ENCODE data around the gene S100B. TPM values are rescaled to one million over a fixed set of nuclear protein-coding genes. Genes with fewer than 3 reads are reported as not detected.

Gene S100B
- total and polyA plus RNA-seq, 4 donors: 0.79 to 1.4 (median 1.1) TPM

- Histone ChIP-seq H3K9ac (ENCODE audit: low read depth in 1 of 2, low read length in 2 of 2) (no peak overlapping the region), H3K4me3 (ENCODE audit: low read depth in 1 of 3, low read length in 3 of 3) (no peak overlapping the region), H3K9me3 (ENCODE audit: control insufficient read depth in 4 of 4, low read length in 3 of 4) (no peaks in the 10 kb centered on the region), H3K27me3 (ENCODE audit: control insufficient read depth in 4 of 4, insufficient read depth in 4 of 4, low read length in 3 of 4) (no peaks in the 10 kb centered on the region), H3K4me1 (ENCODE audit: control insufficient read depth in 4 of 4, insufficient read depth in 4 of 4, low read length in 3 of 4) (no peaks in the 10 kb centered on the region), H3K27ac (ENCODE audit: low read depth in 1 of 2, low read length in 2 of 2) (no peak overlapping the region), H3K36me3 (ENCODE audit: control insufficient read depth in 4 of 4, insufficient read depth in 3 of 4, low read depth in 1 of 4, low read length in 3 of 4) (peaks cover 2 to 67% (median 28%) of the 10 kb centered on the region in 4 donors)
- 95% methylated on average over 19 of the region's 19 CpGs for WGBS
- no peak for DNase-seq (ENCODE audit: low spot score)
- no peak for TF ChIP-seq EGR1 (IDR thresholded peaks at IDR 0.05; ENCODE audit: low read depth in 2 of 2)
- TF ChIP-seq GABPA (IDR thresholded peaks at IDR 0.05 in 1 of 2, conservative IDR thresholded peaks at IDR 0.05 in 1 of 2): no peak
- TF ChIP-seq FOXA2 (IDR thresholded peaks at IDR 0.05): no peak
- TF ChIP-seq FOXA1 (IDR thresholded peaks at IDR 0.05): no peak
- TF ChIP-seq RXRA (IDR thresholded peaks at IDR 0.05): no peak
- TF ChIP-seq ATF3 (IDR thresholded peaks at IDR 0.05): no peak
- TF ChIP-seq HNF4A (conservative IDR thresholded peaks at IDR 0.05): no peak
- TF ChIP-seq ZBTB33 (IDR thresholded peaks at IDR 0.05): no peak
- no peak for TF ChIP-seq REST (IDR thresholded peaks at IDR 0.05)
- TF ChIP-seq CTCF (IDR thresholded peaks at IDR 0.05; ENCODE audit: low read depth, low read length, missing input control): no peak
- TF ChIP-seq NR2F2 (IDR thresholded peaks at IDR 0.05): no peak
- TF ChIP-seq YY1 (IDR thresholded peaks at IDR 0.05): no peak
- TF ChIP-seq HNF4G (IDR thresholded peaks at IDR 0.05): no peak
- TF ChIP-seq TAF1 (conservative IDR thresholded peaks at IDR 0.05): no peak
- no peak for TF ChIP-seq SP1 (IDR thresholded peaks at IDR 0.05)
- TF ChIP-seq RAD21 (IDR thresholded peaks at IDR 0.05): no peak
- TF ChIP-seq MAX (IDR thresholded peaks at IDR 0.05): no peak
Measured at GRCh38 chr21:46560568-46561444, 44.1 kb downstream of the S100B start.
